Common myeloid progenitor, CD34-positive (primary cell): Measurements from ENCODE around the gene PLXND1.
A peak's percentile ranks its signal among the peaks of the same experiment; 100 is the strongest.

Experiments used
- CTCF ChIA-PET: fragments of 350-600 bp; sonication (Branson Sonifier 250); formaldehyde crosslinking; loops from one replicate; lab custom pipeline; 2021; ENCODE audit warnings: antibody characterized with exemption; lab: Charles Lee
- POLR2A ChIA-PET: fragments of 350-600 bp; sonication (Branson Sonifier 250); formaldehyde crosslinking; loops from one replicate; lab custom pipeline; 2021; ENCODE audit warnings: antibody characterized with exemption; lab: Charles Lee
- DNase-seq, 3 donors: peaks; one replicate each; pipeline versions ENCODE4 v3.0.0 to v3.0.0-alpha.2; 2013
- H3K27ac ChIP-seq, 2 experiments: 1 replicate in 1 of 2; 2 replicates in 1 of 2; pipeline ENCODE4 v1.7.0; 2013; ENCODE audit warnings: inconsistent platforms in 2 of 2, low read length in 2 of 2, mild to moderate bottlenecking in 2 of 2, low read depth in 1 of 2, moderate library complexity in 1 of 2; ENCODE audit not compliant: severe bottlenecking in 2 of 2, insufficient read depth in 1 of 2, poor library complexity in 1 of 2
- H3K27me3 ChIP-seq, 5 experiments: replicated peaks in 2 of 5; 1 replicate in 3 of 5; 2 replicates in 2 of 5; pipeline versions ENCODE4 v1.6.1 to v1.7.0; 2013; ENCODE audit warnings: low read length in 4 of 5, mild to moderate bottlenecking in 2 of 5, moderate library complexity in 2 of 5, inconsistent platforms in 1 of 5; ENCODE audit not compliant: insufficient read depth in 5 of 5, control insufficient read depth in 4 of 5
- H3K36me3 ChIP-seq, 4 experiments: 1 replicate in 2 of 4; 2 replicates in 2 of 4; pipeline versions ENCODE4 v1.6.1 to v1.7.0; 2013; ENCODE audit warnings: low read length in 3 of 4, control low read depth in 1 of 4, mild to moderate bottlenecking in 1 of 4; ENCODE audit not compliant: control insufficient read depth in 4 of 4, insufficient read depth in 4 of 4
- H3K4me1 ChIP-seq, 4 experiments: 1 replicate in 3 of 4; 2 replicates in 1 of 4; pipeline versions ENCODE4 v1.6.1 to v1.7.1; 2013; ENCODE audit warnings: low read length in 3 of 4, mild to moderate bottlenecking in 3 of 4, control low read depth in 1 of 4, inconsistent platforms in 1 of 4, moderate library complexity in 1 of 4; ENCODE audit not compliant: control insufficient read depth in 4 of 4, insufficient read depth in 4 of 4; ENCODE audit errors: control extremely low read depth in 1 of 4
- H3K4me3 ChIP-seq, 7 experiments: 1 replicate in 4 of 7; 2 replicates in 3 of 7; pipeline versions ENCODE4 v1.5.1 to v1.7.0; 2013; ENCODE audit warnings: mild to moderate bottlenecking in 7 of 7, low read length in 6 of 7, moderate library complexity in 6 of 7, inconsistent platforms in 2 of 7, low read depth in 2 of 7, control low read depth in 1 of 7; ENCODE audit not compliant: insufficient read depth in 4 of 7, control insufficient read depth in 1 of 7; ENCODE audit errors: extremely low read depth in 1 of 7
- H3K9me3 ChIP-seq, 5 experiments: 1 replicate in 4 of 5; 2 replicates in 1 of 5; pipeline versions ENCODE4 v1.6.1 to v1.7.1; 2013; ENCODE audit warnings: low read length in 4 of 5, mild to moderate bottlenecking in 2 of 5, inconsistent platforms in 1 of 5, low read depth in 1 of 5, moderate library complexity in 1 of 5; ENCODE audit not compliant: control insufficient read depth in 4 of 5, insufficient read depth in 2 of 5; ENCODE audit errors: control extremely low read depth in 1 of 5
- WGBS: methylation state at CpG from one replicate; pipeline ENCODE4 v1.1.5; 2013; ENCODE audit not compliant: insufficient coverage; 5-methylcytosine and 5-hydroxymethylcytosine counted together

PLXND1 gene

GRCh38 chr3:129582799-129583198 is 23.7 kb downstream of the PLXND1 start:
- peak overlapping the region in 1 of 2 experiments; percentile 4 for H3K27ac ChIP-seq
- H3K9me3 ChIP-seq, result no peaks in the 10 kb centered on the region
- H3K36me3 ChIP-seq, result peaks cover 4 to 77% (median 38%) of the 10 kb centered on the region in 4 experiments
- CTCF ChIA-PET, result interaction anchor here (10.7 kb wide), 1 partner anchor 10 kb away, joined by 158 read pairs; no protein-coding TSS in a partner anchor
- H3K4me3 ChIP-seq, result no peak overlapping the region
- DNase-seq, result no peak
- 94% methylated on average over 3 of the region's 5 CpGs for WGBS
- H3K4me1 ChIP-seq, result peaks cover 0 to 37% (median 28%) of the 10 kb centered on the region in 4 experiments
- POLR2A ChIA-PET, result no interaction called here
- H3K27me3 ChIP-seq, result no peaks in the 10 kb centered on the region

GRCh38 chr3:129581623-129582022 is 24.9 kb downstream of the PLXND1 start:
- peaks cover 4 to 72% (median 33%) of the 10 kb centered on the region in 4 experiments for H3K36me3 ChIP-seq
- no peak for DNase-seq
- 98% methylated on average over 8 of the region's 8 CpGs for WGBS
- H3K27ac ChIP-seq, result no peak overlapping the region
- CTCF ChIA-PET, result interaction anchor here (0.6 to 10.7 kb wide), 2 partner anchors 12 to 326 kb away, joined by 3 to 158 read pairs; no protein-coding TSS in a partner anchor
- H3K4me3 ChIP-seq, result no peak overlapping the region
- no peaks in the 10 kb centered on the region for H3K9me3 ChIP-seq
- peaks cover 0 to 49% (median 40%) of the 10 kb centered on the region in 4 experiments for H3K4me1 ChIP-seq
- POLR2A ChIA-PET, result no interaction called here
- no peaks in the 10 kb centered on the region for H3K27me3 ChIP-seq

- Histone ChIP-seq H3K36me3 (peaks cover 2 to 71% (median 32%) of the 10 kb centered on the region in 4 experiments), H3K27ac (peak overlapping the region in 1 of 2 experiments; percentile 86), H3K9me3 (no peaks in the 10 kb centered on the region), H3K4me1 (peaks cover 0 to 61% (median 52%) of the 10 kb centered on the region in 4 experiments), H3K27me3 (no peaks in the 10 kb centered on the region), H3K4me3 (no peak overlapping the region)
- WGBS, result 97% methylated on average over 9 of the region's 10 CpGs
- POLR2A ChIA-PET, result interaction anchor here (1.4 kb wide), 1 partner anchor 14 kb away, joined by 3 read pairs; no protein-coding TSS in a partner anchor
- DNase-seq, result no peak
- CTCF ChIA-PET, result interaction anchor here (4.3 to 10.7 kb wide), 2 partner anchors 13 to 26 kb away, joined by 13 to 158 read pairs; partner anchors contain the start of gene PLXND1
Observed at GRCh38 chr3:129579991-129580390, 26.5 kb downstream of the PLXND1 start.

DNA sequence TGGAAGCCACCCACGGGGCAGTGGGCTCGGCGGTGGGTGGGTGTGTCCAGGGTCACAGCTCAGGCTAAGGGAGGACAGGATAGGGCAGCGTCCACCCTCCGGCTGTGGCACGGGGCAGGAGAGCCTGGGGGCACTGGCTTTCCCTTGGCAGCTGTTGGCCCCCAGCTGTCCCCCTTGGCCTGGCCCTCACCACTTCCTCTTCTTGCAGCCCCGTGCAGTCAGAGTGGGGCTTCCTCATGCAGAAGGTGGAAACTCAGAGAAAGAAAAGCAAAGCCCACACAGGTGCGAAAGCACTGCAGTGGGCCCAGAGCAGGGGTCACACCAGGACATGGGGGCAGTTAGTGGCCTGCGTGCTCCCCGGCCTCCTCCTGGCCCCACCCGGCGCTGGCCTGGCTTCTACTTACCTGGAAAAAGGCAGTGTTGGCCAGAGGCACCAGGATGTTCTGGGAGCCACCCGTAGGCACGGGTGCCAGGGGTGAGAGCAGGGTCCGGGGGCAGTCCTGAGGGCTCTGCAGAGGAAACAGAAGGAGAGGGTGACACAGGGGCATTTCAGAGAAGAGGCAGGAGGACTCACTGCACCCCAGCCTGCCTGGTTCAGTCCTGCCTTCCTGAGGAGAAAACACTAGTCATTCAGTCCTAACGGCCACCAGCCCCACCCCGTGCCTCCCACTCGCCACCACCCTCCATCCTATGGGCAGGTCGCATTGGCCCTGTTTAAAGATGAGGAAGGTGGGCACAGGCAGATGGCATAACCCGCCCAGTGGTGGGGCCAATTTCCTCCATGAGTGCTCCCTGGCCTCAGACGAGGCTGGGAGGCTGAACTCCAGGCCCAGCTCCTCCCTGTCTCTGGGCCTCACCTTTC is 28.3 kb downstream of the PLXND1 start:
- Histone ChIP-seq H3K27ac (peak overlapping the region; percentile 64 to 86), H3K36me3 (peaks cover 0 to 72% (median 31%) of the 10 kb centered on the region in 4 experiments), H3K4me3 (peak overlapping the region in 4 of 7 experiments; percentile 17 to 68 (median 40)), H3K4me1 (peaks cover 0 to 59% (median 53%) of the 10 kb centered on the region in 4 experiments), H3K9me3 (no peaks in the 10 kb centered on the region), H3K27me3 (no peaks in the 10 kb centered on the region)
- POLR2A ChIA-PET, result interaction anchor here (0.6 to 3.4 kb wide), 9 partner anchors 10 to 40 kb away, joined by 3 to 11 read pairs (median 4); no protein-coding TSS in a partner anchor
- DNase-seq, result peak; percentile 73 to 98 (median 96)
- CTCF ChIA-PET, result interaction anchor here (0.6 to 10.7 kb wide), 8 partner anchors 11 to 195 kb away, joined by 3 to 158 read pairs (median 4); partner anchors contain the start of genes IFT122, MBD4 and PLXND1
- under 1% methylated on average over 13 of the region's 21 CpGs for WGBS

GRCh38 chr3:129577366-129577765 is 29.1 kb downstream of the PLXND1 start:
- H3K4me1 ChIP-seq, result peaks cover 0 to 59% (median 50%) of the 10 kb centered on the region in 4 experiments
- DNase-seq, result peak in 1 of 3 donors; percentile 55
- H3K27ac ChIP-seq, result peak overlapping the region in 1 of 2 experiments; percentile 86
- H3K9me3 ChIP-seq, result no peaks in the 10 kb centered on the region
- POLR2A ChIA-PET, result interaction anchor here (0.6 to 3.4 kb wide), 9 partner anchors 9 to 41 kb away, joined by 3 to 11 read pairs (median 4); no protein-coding TSS in a partner anchor
- H3K27me3 ChIP-seq, result no peaks in the 10 kb centered on the region
- CTCF ChIA-PET, result interaction anchor here (0.8 to 10.7 kb wide), 8 partner anchors 11 to 194 kb away, joined by 3 to 158 read pairs (median 4); partner anchors contain the start of genes IFT122, MBD4 and PLXND1
- 28% methylated on average over 11 of the region's 17 CpGs for WGBS
- peaks cover 0 to 72% (median 31%) of the 10 kb centered on the region in 4 experiments for H3K36me3 ChIP-seq
- H3K4me3 ChIP-seq, result peak overlapping the region in 4 of 7 experiments; percentile 17 to 68 (median 40)

- peak overlapping the region; percentile 54 to 63 for H3K27ac ChIP-seq
- CTCF ChIA-PET, result interaction anchor here (0.7 to 10.7 kb wide), 13 partner anchors 14 to 137 kb away, joined by 3 to 158 read pairs (median 4); partner anchors contain the start of genes IFT122, MBD4 and PLXND1
- peak overlapping the region in 5 of 7 experiments; percentile 15 to 68 (median 25) for H3K4me3 ChIP-seq
- H3K27me3 ChIP-seq, result no peaks in the 10 kb centered on the region
- POLR2A ChIA-PET, result interaction anchor here (0.6 to 3.4 kb wide), 8 partner anchors 12 to 340 kb away, joined by 3 to 11 read pairs (median 4); no protein-coding TSS in a partner anchor
- WGBS, result 41% methylated on average over 12 of the region's 18 CpGs
- H3K4me1 ChIP-seq, result peaks cover 0 to 59% (median 50%) of the 10 kb centered on the region in 4 experiments
- H3K9me3 ChIP-seq, result no peaks in the 10 kb centered on the region
- peaks cover 0 to 72% (median 34%) of the 10 kb centered on the region in 4 experiments for H3K36me3 ChIP-seq
- DNase-seq, result peak; percentile 81 to 96 (median 93)
Observed at GRCh38 chr3:129576514-129577352, 29.7 kb downstream of the PLXND1 start.
